H1 (cell line): ENCODE results near the gene ASXL2. TPM values are rescaled to one million over a fixed set of nuclear protein-coding genes. Genes with fewer than 3 reads are reported as not detected.

ENCODE experiments used
- ASH2L ChIP-seq: fragments of 200-600, 300-600 bp; sonication (generic); IDR thresholded peaks from one replicate; pipeline ENCODE4 v1.7.1; 2017; ENCODE audit warnings: low read length
- BCL11A ChIP-seq, 2 experiments: IDR thresholded peaks; one replicate each; pipeline ENCODE4 v1.6.1; 2011; ENCODE audit warnings: low read depth in 2 of 2, low read length in 2 of 2, mild to moderate bottlenecking in 2 of 2
- CTBP2 ChIP-seq: IDR thresholded peaks from 2 replicates; pipeline ENCODE4 v1.7.0; 2011; ENCODE audit warnings: borderline replicate concordance, mild to moderate bottlenecking, moderate library complexity, mixed read lengths, low read length; ENCODE audit not compliant: insufficient read depth, insufficient read length
- CTCF ChIP-seq, 3 experiments: IDR thresholded peaks; 1 replicate in 2 of 3; 2 replicates in 1 of 3; pipeline versions ENCODE4 v1.5.1 to v1.6.1; 2011; ENCODE audit warnings: low read length in 3 of 3, mild to moderate bottlenecking in 3 of 3, inconsistent platforms in 2 of 3, low read depth in 1 of 3, moderate library complexity in 1 of 3; ENCODE audit not compliant: insufficient read depth in 1 of 3; ENCODE audit errors: control extremely low read depth in 1 of 3
- E2F6 ChIP-seq: IDR thresholded peaks from 2 replicates; pipeline ENCODE4 v1.6.1; 2012; ENCODE audit warnings: inconsistent platforms
- EP300 ChIP-seq, 2 experiments: IDR thresholded peaks; 1 replicate in 1 of 2; 2 replicates in 1 of 2; pipeline ENCODE4 v1.6.1; 2011 to 2012; ENCODE audit warnings: low read depth in 2 of 2, low read length in 2 of 2, mild to moderate bottlenecking in 2 of 2, borderline replicate concordance in 1 of 2, inconsistent platforms in 1 of 2, moderate library complexity in 1 of 2
- EZH2 ChIP-seq: fragments of 200-600 bp; sonication (generic); IDR thresholded peaks from 2 replicates; pipeline ENCODE4 v1.7.1; 2012; ENCODE audit warnings: low read depth, mild to moderate bottlenecking, moderate library complexity, low read length, inconsistent platforms; ENCODE audit not compliant: severe bottlenecking
- JUND ChIP-seq: IDR thresholded peaks from 2 replicates; pipeline ENCODE4 v1.6.1; 2011; ENCODE audit warnings: mild to moderate bottlenecking, improper control_type of control experiment, low read length
- KDM4A ChIP-seq: IDR thresholded peaks from one replicate; pipeline ENCODE4 v1.7.1; 2012; ENCODE audit warnings: low read depth, mild to moderate bottlenecking, moderate library complexity, low read length, inconsistent platforms; ENCODE audit not compliant: severe bottlenecking
- MAFK ChIP-seq: IDR thresholded peaks from 2 replicates; pipeline ENCODE4 v1.6.1; 2012; ENCODE audit warnings: low read depth, mild to moderate bottlenecking, improper control_type of control experiment, low read length
- NANOG ChIP-seq: IDR thresholded peaks from 2 replicates; pipeline ENCODE4 v1.6.1; 2011; ENCODE audit warnings: low read length, low read depth, mild to moderate bottlenecking, inconsistent platforms; ENCODE audit not compliant: insufficient read depth, poor library complexity, severe bottlenecking
- POLR2A ChIP-seq, 2 experiments: IDR thresholded peaks; 1 replicate in 1 of 2; 2 replicates in 1 of 2; pipeline ENCODE4 v1.6.1; 2011; ENCODE audit warnings: low read depth in 2 of 2, low read length in 2 of 2, mild to moderate bottlenecking in 2 of 2; ENCODE audit errors: control extremely low read depth in 1 of 2
- POU5F1 ChIP-seq: IDR thresholded peaks from 2 replicates; pipeline ENCODE4 v1.6.1; 2011; ENCODE audit warnings: low read depth, mild to moderate bottlenecking, low read length, moderate library complexity
- SAP30 ChIP-seq: fragments of 300-600 bp; sonication (generic); IDR thresholded peaks from 2 replicates; pipeline ENCODE4 v1.7.1; 2012; ENCODE audit warnings: low read length, moderate library complexity, mild to moderate bottlenecking, inconsistent platforms; ENCODE audit not compliant: insufficient read depth, insufficient replicate concordance
- SIX5 ChIP-seq: IDR thresholded peaks from 2 replicates; pipeline ENCODE4 v1.6.1; 2011; ENCODE audit warnings: mild to moderate bottlenecking, low read depth, low read length
- TCF12 ChIP-seq: IDR thresholded peaks from 2 replicates; pipeline ENCODE4 v1.6.1; 2011; ENCODE audit warnings: low read depth, mild to moderate bottlenecking, low read length
- polyA plus RNA-seq, 7 experiments: library from polyadenylated mRNA; depleted of rRNA in 3 of 7; stranded (reverse) in 5 of 7; unstranded in 2 of 7; fragments of >200 nt in 5 of 7; fragments of 200-250 nt in 2 of 7; gene quantifications; 1 replicate in 5 of 7; 2 replicates in 1 of 7; 4 replicates in 1 of 7; pipeline versions ENCODE4 v1.2.1 to v1.2.3, GENCODE V29; 2011 to 2013; ENCODE audit warnings: missing spikeins in 2 of 7, mixed read lengths in 2 of 7
- total RNA-seq: library from RNA; stranded (reverse); fragmentation: NEBNext Ultra II Directional; extraction: Animal tissue kit (Norgen Biotek cat#: 25700); gene quantifications from 2 replicates; pipeline ENCODE4 v1.2.1, GENCODE V29; 2021
- TF ChIP-seq, protein P1 (sequence below): IDR thresholded peaks from 2 replicates; pipeline ENCODE4 v1.6.1; 2012; ENCODE audit warnings: inconsistent platforms
- TF ChIP-seq, protein P2 (sequence below): IDR thresholded peaks from 2 replicates; pipeline ENCODE4 v1.6.1; 2012; ENCODE audit warnings: low read length, inconsistent platforms

Gene ASXL2
- total and polyA plus RNA-seq, 2 of the 8 experiments (the other 6 are each of a cell fraction or from before 2014, with no cell fraction given), result 7.2 to 41.3 TPM

- TF ChIP-seq KDM4A, result no peak
- TF ChIP-seq TCF12, result no peak
- TF ChIP-seq, protein P1, sequence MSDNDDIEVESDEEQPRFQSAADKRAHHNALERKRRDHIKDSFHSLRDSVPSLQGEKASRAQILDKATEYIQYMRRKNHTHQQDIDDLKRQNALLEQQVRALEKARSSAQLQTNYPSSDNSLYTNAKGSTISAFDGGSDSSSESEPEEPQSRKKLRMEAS, result peak; percentile 72
- TF ChIP-seq JUND, result no peak
- no peak for TF ChIP-seq CTBP2
- TF ChIP-seq POLR2A (IDR thresholded peaks at IDR 0.05; ENCODE audit: control extremely low read depth in 1 of 2, low read depth in 2 of 2, low read length in 2 of 2), result peak; percentile 59 to 63; a peak in 2 of 3 replicates
- no peak for TF ChIP-seq SIX5
- TF ChIP-seq, protein P2, sequence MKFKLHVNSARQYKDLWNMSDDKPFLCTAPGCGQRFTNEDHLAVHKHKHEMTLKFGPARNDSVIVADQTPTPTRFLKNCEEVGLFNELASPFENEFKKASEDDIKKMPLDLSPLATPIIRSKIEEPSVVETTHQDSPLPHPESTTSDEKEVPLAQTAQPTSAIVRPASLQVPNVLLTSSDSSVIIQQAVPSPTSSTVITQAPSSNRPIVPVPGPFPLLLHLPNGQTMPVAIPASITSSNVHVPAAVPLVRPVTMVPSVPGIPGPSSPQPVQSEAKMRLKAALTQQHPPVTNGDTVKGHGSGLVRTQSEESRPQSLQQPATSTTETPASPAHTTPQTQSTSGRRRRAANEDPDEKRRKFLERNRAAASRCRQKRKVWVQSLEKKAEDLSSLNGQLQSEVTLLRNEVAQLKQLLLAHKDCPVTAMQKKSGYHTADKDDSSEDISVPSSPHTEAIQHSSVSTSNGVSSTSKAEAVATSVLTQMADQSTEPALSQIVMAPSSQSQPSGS, result no peak
- no peak for TF ChIP-seq SAP30
- TF ChIP-seq E2F6, result peak; percentile 74
- no peak for TF ChIP-seq CTCF (IDR thresholded peaks at IDR 0.05; ENCODE audit: control extremely low read depth in 1 of 3, insufficient read depth in 1 of 3, low read depth in 1 of 3, low read length in 3 of 3)
- no peak for TF ChIP-seq EZH2
- no peak for TF ChIP-seq MAFK
- TF ChIP-seq NANOG, result no peak
- no peak for TF ChIP-seq POU5F1
- TF ChIP-seq BCL11A (IDR thresholded peaks at IDR 0.05; ENCODE audit: low read depth in 2 of 2, low read length in 2 of 2), result no peak
- no peak for TF ChIP-seq ASH2L
- no peak for TF ChIP-seq EP300 (IDR thresholded peaks at IDR 0.05; ENCODE audit: borderline replicate concordance in 1 of 2, low read depth in 2 of 2, low read length in 2 of 2)
- TF ChIP-seq, all 59 proteins: peak for 16
Measured at GRCh38 chr2:25878361-25879132, at the start of gene ASXL2 (continued).
